ENCODE measurements around the gene SCFD1. TPM values are rescaled to one million over a fixed set of nuclear protein-coding genes. Genes with fewer than 3 reads are reported as not detected.
"Not testable (repeated sequence)": the region's sequence is repeated elsewhere in the genome, so short reads cannot be mapped to it uniquely, and the experiment has no call there.

SCFD1 gene
- total RNA-seq, 1 donor from 2014 or later: 95.1 TPM

- DNase-seq (ENCODE audit: low spot score): no peak
Observed at GRCh38 chr14:30678926-30679431, 56.9 kb downstream of the SCFD1 start.

- DNase-seq (ENCODE audit: low spot score): no peak
Observed at GRCh38 chr14:30680036-30680435, 57.9 kb downstream of the SCFD1 start.

- DNase-seq (ENCODE audit: low spot score): not testable (repeated sequence)
Observed at GRCh38 chr14:30680776-30681175, 58.7 kb downstream of the SCFD1 start.

GRCh38 chr14:30681752-30682355, 59.7 kb downstream of the SCFD1 start:
- DNase-seq (ENCODE audit: low spot score): no peak

GRCh38 chr14:30690487-30691355, 68.6 kb downstream of the SCFD1 start:
- DNase-seq (ENCODE audit: low spot score): not testable (repeated sequence)

- no peak for DNase-seq (ENCODE audit: low spot score)
Observed at GRCh38 chr14:30691751-30692398, 69.8 kb downstream of the SCFD1 start.

- DNase-seq (ENCODE audit: low spot score): no peak
Observed at GRCh38 chr14:30692669-30693068, 70.5 kb downstream of the SCFD1 start.

GRCh38 chr14:30698463-30698862, 76.3 kb downstream of the SCFD1 start:
- DNase-seq (ENCODE audit: low spot score): no peak

GRCh38 chr14:30706704-30707103, 84.6 kb downstream of the SCFD1 start:
- DNase-seq (ENCODE audit: low spot score): no peak

- no peak for DNase-seq (ENCODE audit: low spot score)
Observed at GRCh38 chr14:30708157-30708556, 86.0 kb downstream of the SCFD1 start.

- DNase-seq (ENCODE audit: low spot score): no peak
Observed at GRCh38 chr14:30709201-30709600, 87.1 kb downstream of the SCFD1 start.

- DNase-seq (ENCODE audit: low spot score): no peak
Observed at GRCh38 chr14:30710876-30711275, 88.8 kb downstream of the SCFD1 start.

GRCh38 chr14:30719137-30719536, 97.0 kb downstream of the SCFD1 start:
- DNase-seq (ENCODE audit: low spot score): no peak

GRCh38 chr14:30725763-30726162, 103.6 kb downstream of the SCFD1 start:
- DNase-seq (ENCODE audit: low spot score): no peak

GRCh38 chr14:30728471-30728870, 106.4 kb downstream of the SCFD1 start:
- DNase-seq (ENCODE audit: low spot score): no peak

- DNase-seq (ENCODE audit: low spot score): no peak
Observed at GRCh38 chr14:30737916-30738315, 115.8 kb downstream of the SCFD1 start.

- DNase-seq (ENCODE audit: low spot score): no peak
Observed at GRCh38 chr14:30738978-30739377, 116.9 kb downstream of the SCFD1 start.

- no peak for DNase-seq (ENCODE audit: low spot score)
Observed at GRCh38 chr14:30748343-30748742, 126.2 kb downstream of the SCFD1 start.

- no peak for DNase-seq (ENCODE audit: low spot score)
Observed at GRCh38 chr14:30751646-30752416, 129.7 kb downstream of the SCFD1 start.

GRCh38 chr14:30753452-30753851, 131.3 kb downstream of the SCFD1 start:
- DNase-seq (ENCODE audit: low spot score): no peak

GRCh38 chr14:30754778-30755177, 132.7 kb downstream of the SCFD1 start:
- no peak for DNase-seq (ENCODE audit: low spot score)

- DNase-seq (ENCODE audit: low spot score): no peak
Observed at GRCh38 chr14:30756594-30756993, 134.5 kb downstream of the SCFD1 start.

Measured in ureter (tissue), 1 donor.